HepG2 (cell line): ENCODE results near the gene USP24.

Source experiments
- ATF3 ChIP-seq: sonication (generic); formaldehyde crosslinking; IDR thresholded peaks from 2 replicates; pipeline ENCODE4 v1.4.0; 2020; ENCODE audit warnings: missing genetic modification reagents
- BCLAF1 ChIP-seq: fragments of 450-650 bp; IDR thresholded peaks from 2 replicates; pipeline ENCODE4 v1.6.1; 2017; ENCODE audit warnings: mild to moderate bottlenecking
- BRD4 ChIP-seq: sonication (generic); formaldehyde crosslinking; IDR thresholded peaks from 2 replicates; pipeline ENCODE4 v1.4.0; 2020; ENCODE audit warnings: missing genetic modification reagents
- CSRNP2 ChIP-seq: sonication (generic); formaldehyde crosslinking; conservative IDR thresholded peaks from 2 replicates; pipeline ENCODE4 v1.8.0; 2022; ENCODE audit warnings: low read depth, missing genetic modification reagents
- FIP1L1 ChIP-seq: fragments of 200-400 bp; formaldehyde crosslinking; IDR thresholded peaks from 2 replicates; pipeline ENCODE4 v1.6.1; 2018; ENCODE audit warnings: low read depth, mild to moderate bottlenecking, low read length, moderate library complexity, borderline replicate concordance; ENCODE audit not compliant: insufficient read depth
- FOXP1 ChIP-seq, 2 experiments: fragments of 450-650 bp in 1 of 2; IDR thresholded peaks; 2 replicates each; pipeline ENCODE4 v1.6.1; 2017 to 2018; ENCODE audit warnings: antibody characterized with exemption in 1 of 2
- GLI4 ChIP-seq: sonication (generic); formaldehyde crosslinking; IDR thresholded peaks from 2 replicates; pipeline ENCODE4 v1.5.1; 2020; ENCODE audit warnings: missing genetic modification reagents, mild to moderate bottlenecking, moderate library complexity, borderline replicate concordance
- JUNB ChIP-seq: sonication (generic); formaldehyde crosslinking; IDR thresholded peaks from 2 replicates; pipeline ENCODE4 v1.8.0; 2022; ENCODE audit warnings: missing genetic modification reagents, mild to moderate bottlenecking, borderline replicate concordance
- MAFK ChIP-seq, 2 experiments: IDR thresholded peaks in 1 of 2; conservative IDR thresholded peaks in 1 of 2; 2 replicates each; pipeline ENCODE4 v1.6.1; 2011; ENCODE audit warnings: improper control_type of control experiment in 2 of 2, low read length in 2 of 2
- PAXIP1 ChIP-seq: sonication (generic); formaldehyde crosslinking; conservative IDR thresholded peaks from 2 replicates; pipeline ENCODE4 v1.4.0; 2020; ENCODE audit warnings: mild to moderate bottlenecking, missing genetic modification reagents, moderate library complexity
- SOX6 ChIP-seq, 2 experiments: fragments of 450-650 bp in 1 of 2; sonication (generic) in 1 of 2; formaldehyde crosslinking in 1 of 2; IDR thresholded peaks; 2 replicates each; pipeline versions ENCODE4 v1.4.0 to v1.6.1; 2017 to 2020; ENCODE audit warnings: antibody characterized with exemption in 1 of 2, mild to moderate bottlenecking in 1 of 2, missing genetic modification reagents in 1 of 2
- ZFX ChIP-seq: sonication (generic); formaldehyde crosslinking; IDR thresholded peaks from 2 replicates; pipeline ENCODE4 v1.4.0; 2020; ENCODE audit warnings: mild to moderate bottlenecking, low read depth, missing genetic modification reagents, moderate library complexity
- ZIK1 ChIP-seq: sonication (generic); formaldehyde crosslinking; IDR thresholded peaks from 2 replicates; pipeline ENCODE4 v1.5.0; 2020; ENCODE audit warnings: mild to moderate bottlenecking, low read depth, missing genetic modification reagents, borderline replicate concordance

- TF ChIP-seq ATF3 (CRISPR knock-in tag): no peak
- no peak for TF ChIP-seq ZIK1 (CRISPR knock-in tag)
- TF ChIP-seq BCLAF1: no peak
- no peak for TF ChIP-seq MAFK (conservative IDR thresholded peaks at IDR 0.05 in 1 of 2, IDR thresholded peaks at IDR 0.05 in 1 of 2; ENCODE audit: low read length in 2 of 2)
- no peak for TF ChIP-seq PAXIP1 (CRISPR knock-in tag)
- TF ChIP-seq SOX6 (IDR thresholded peaks at IDR 0.05): no peak
- no peak for TF ChIP-seq SOX6 (CRISPR knock-in tag; IDR thresholded peaks at IDR 0.05)
- TF ChIP-seq JUNB (CRISPR knock-in tag): no peak
- no peak for TF ChIP-seq ZFX (CRISPR knock-in tag)
- TF ChIP-seq FIP1L1: no peak
- no peak for TF ChIP-seq GLI4 (CRISPR knock-in tag)
- TF ChIP-seq BRD4: no peak
- TF ChIP-seq FOXP1 (IDR thresholded peaks at IDR 0.05): no peak
- no peak for TF ChIP-seq FOXP1 (CRISPR knock-in tag; IDR thresholded peaks at IDR 0.05)
- TF ChIP-seq CSRNP2 (CRISPR knock-in tag): no peak
Observed at GRCh38 chr1:55049271-55049913, 165.8 kb downstream of the USP24 start.
